Measurements from ENCODE around the gene ZNF771. TPM values are rescaled to one million over a fixed set of nuclear protein-coding genes. Genes with fewer than 3 reads are reported as not detected.
"Not testable (repeated sequence)": the region's sequence is repeated elsewhere in the genome, so short reads cannot be mapped to it uniquely, and the experiment has no call there.

Gene ZNF771
- total and polyA plus RNA-seq, 2 experiments from 2014 or later = 10.8 to 12.0 TPM

- TF ChIP-seq, protein P1, sequence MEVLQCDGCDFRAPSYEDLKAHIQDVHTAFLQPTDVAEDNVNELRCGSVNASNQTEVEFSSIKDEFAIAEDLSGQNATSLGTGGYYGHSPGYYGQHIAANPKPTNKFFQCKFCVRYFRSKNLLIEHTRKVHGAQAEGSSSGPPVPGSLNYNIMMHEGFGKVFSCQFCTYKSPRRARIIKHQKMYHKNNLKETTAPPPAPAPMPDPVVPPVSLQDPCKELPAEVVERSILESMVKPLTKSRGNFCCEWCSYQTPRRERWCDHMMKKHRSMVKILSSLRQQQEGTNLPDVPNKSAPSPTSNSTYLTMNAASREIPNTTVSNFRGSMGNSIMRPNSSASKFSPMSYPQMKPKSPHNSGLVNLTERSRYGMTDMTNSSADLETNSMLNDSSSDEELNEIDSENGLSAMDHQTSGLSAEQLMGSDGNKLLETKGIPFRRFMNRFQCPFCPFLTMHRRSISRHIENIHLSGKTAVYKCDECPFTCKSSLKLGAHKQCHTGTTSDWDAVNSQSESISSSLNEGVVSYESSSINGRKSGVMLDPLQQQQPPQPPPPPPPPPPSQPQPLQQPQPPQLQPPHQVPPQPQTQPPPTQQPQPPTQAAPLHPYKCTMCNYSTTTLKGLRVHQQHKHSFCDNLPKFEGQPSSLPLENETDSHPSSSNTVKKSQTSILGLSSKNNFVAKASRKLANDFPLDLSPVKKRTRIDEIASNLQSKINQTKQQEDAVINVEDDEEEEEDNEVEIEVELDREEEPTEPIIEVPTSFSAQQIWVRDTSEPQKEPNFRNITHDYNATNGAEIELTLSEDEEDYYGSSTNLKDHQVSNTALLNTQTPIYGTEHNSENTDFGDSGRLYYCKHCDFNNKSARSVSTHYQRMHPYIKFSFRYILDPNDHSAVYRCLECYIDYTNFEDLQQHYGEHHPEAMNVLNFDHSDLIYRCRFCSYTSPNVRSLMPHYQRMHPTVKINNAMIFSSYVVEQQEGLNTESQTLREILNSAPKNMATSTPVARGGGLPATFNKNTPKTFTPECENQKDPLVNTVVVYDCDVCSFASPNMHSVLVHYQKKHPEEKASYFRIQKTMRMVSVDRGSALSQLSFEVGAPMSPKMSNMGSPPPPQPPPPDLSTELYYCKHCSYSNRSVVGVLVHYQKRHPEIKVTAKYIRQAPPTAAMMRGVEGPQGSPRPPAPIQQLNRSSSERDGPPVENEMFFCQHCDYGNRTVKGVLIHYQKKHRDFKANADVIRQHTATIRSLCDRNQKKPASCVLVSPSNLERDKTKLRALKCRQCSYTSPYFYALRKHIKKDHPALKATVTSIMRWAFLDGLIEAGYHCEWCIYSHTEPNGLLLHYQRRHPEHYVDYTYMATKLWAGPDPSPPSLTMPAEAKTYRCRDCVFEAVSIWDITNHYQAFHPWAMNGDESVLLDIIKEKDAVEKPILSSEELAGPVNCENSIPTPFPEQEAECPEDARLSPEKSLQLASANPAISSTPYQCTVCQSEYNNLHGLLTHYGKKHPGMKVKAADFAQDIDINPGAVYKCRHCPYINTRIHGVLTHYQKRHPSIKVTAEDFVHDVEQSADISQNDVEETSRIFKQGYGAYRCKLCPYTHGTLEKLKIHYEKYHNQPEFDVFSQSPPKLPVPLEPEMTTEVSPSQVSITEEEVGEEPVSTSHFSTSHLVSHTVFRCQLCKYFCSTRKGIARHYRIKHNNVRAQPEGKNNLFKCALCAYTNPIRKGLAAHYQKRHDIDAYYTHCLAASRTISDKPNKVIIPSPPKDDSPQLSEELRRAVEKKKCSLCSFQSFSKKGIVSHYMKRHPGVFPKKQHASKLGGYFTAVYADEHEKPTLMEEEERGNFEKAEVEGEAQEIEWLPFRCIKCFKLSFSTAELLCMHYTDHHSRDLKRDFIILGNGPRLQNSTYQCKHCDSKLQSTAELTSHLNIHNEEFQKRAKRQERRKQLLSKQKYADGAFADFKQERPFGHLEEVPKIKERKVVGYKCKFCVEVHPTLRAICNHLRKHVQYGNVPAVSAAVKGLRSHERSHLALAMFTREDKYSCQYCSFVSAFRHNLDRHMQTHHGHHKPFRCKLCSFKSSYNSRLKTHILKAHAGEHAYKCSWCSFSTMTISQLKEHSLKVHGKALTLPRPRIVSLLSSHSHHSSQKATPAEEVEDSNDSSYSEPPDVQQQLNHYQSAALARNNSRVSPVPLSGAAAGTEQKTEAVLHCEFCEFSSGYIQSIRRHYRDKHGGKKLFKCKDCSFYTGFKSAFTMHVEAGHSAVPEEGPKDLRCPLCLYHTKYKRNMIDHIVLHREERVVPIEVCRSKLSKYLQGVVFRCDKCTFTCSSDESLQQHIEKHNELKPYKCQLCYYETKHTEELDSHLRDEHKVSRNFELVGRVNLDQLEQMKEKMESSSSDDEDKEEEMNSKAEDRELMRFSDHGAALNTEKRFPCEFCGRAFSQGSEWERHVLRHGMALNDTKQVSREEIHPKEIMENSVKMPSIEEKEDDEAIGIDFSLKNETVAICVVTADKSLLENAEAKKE (CRISPR knock-in tag; IDR thresholded peaks at IDR 0.05) = no peak
- no peak for TF ChIP-seq EZH2 (IDR thresholded peaks at IDR 0.05; ENCODE audit: low read depth, unreplicated experiment)
- no peak for TF ChIP-seq ZNF114 (CRISPR knock-in tag; IDR thresholded peaks at IDR 0.05)
- no peak for TF ChIP-seq ZNF331 (CRISPR knock-in tag; IDR thresholded peaks at IDR 0.05; ENCODE audit: low read depth)
- TF ChIP-seq CREB1 (CRISPR knock-in tag; IDR thresholded peaks at IDR 0.05; ENCODE audit: low read depth) = no peak
Observed at GRCh38 chr16:30449116-30449435, 41.7 kb downstream of the ZNF771 start (continued).

- H3K9me2 ChIP-seq (ENCODE audit: insufficient read depth); H3K36me3 Mint-ChIP-seq (ENCODE audit: low read depth); H3K4me3 Mint-ChIP-seq; H3K27ac ChIP-seq (ENCODE audit: low read depth); H3K4me1 ChIP-seq (ENCODE audit: insufficient read depth); H3K4me1 Mint-ChIP-seq; H3K79me2 ChIP-seq (replicated peaks; ENCODE audit: insufficient read depth); H3K27me3 ChIP-seq (ENCODE audit: insufficient read depth); H3K4me2 ChIP-seq; H3F3A ChIP-seq (replicated peaks; ENCODE audit: low read depth); DNase-seq (ENCODE audit: low spot score); H3K9me3 Mint-ChIP-seq; H3K27ac Mint-ChIP-seq; H3K4me3 ChIP-seq; H4K20me1 ChIP-seq (replicated peaks; ENCODE audit: insufficient read depth); ATAC-seq; H3K36me3 ChIP-seq (ENCODE audit: insufficient read depth): not testable (repeated sequence)
- H2AFZ ChIP-seq = 0 out of 2 replicates have a peak overlapping the region, but pooled peaks have one; percentile 29
- H3K27me3 Mint-ChIP-seq (ENCODE audit: insufficient read depth, low read depth, poor library complexity) = peaks cover 12% of the 10 kb centered on the region
Observed at GRCh38 chr16:30452709-30453580, 45.5 kb downstream of the ZNF771 start.
